HG03378 (cell line): Measurements from ENCODE around the gene NUMBL.
"Not testable (repeated sequence)": the region's sequence is repeated elsewhere in the genome, so short reads cannot be mapped to it uniquely, and the experiment has no call there.

Experiments
- ATAC-seq: cut with Tn5 transposase; IDR thresholded peaks from one replicate; pipeline ENCODE4 v1.9.1; 2021; ENCODE audit warnings: mild to moderate bottlenecking, moderate library complexity; ENCODE audit not compliant: unreplicated experiment

Gene NUMBL

DNA sequence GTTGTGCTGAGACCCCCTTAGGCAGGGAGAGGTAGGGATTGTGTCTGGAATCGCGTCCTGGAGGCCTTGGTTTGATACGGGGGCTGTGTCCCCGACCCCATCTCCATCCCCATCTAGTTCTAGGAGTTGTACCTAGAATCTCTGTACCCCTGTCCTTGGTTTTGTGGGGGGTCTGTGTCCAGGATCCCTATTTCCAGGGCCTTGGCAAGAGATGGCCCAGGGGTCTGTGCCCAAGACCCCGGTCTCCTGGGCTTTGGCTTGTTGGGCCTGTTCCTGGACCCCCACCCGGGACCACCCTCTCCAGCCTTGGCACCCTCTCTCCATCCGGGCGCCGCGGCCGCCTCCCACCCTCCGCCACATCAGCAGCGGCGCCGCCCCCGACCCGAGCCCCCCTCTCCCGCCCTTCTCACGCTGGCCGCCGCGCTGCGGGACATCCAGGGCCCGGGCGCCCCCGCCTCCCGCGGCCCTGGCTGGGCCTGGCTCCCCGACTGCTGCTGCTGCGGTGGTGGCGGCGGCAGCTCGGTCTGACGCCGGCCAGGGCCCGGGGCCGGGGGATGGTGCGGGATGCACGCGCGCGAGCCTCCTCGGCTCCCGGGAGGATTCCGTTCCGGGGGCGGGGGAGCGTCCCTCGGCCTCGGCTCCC lies at the start of gene NUMBL:
NUMBL (minus strand) TSS at position 602 of the 643 bp plus-strand sequence; CDS start at position 434, 168 bp downstream.
- ATAC-seq, result no peak

DNA sequence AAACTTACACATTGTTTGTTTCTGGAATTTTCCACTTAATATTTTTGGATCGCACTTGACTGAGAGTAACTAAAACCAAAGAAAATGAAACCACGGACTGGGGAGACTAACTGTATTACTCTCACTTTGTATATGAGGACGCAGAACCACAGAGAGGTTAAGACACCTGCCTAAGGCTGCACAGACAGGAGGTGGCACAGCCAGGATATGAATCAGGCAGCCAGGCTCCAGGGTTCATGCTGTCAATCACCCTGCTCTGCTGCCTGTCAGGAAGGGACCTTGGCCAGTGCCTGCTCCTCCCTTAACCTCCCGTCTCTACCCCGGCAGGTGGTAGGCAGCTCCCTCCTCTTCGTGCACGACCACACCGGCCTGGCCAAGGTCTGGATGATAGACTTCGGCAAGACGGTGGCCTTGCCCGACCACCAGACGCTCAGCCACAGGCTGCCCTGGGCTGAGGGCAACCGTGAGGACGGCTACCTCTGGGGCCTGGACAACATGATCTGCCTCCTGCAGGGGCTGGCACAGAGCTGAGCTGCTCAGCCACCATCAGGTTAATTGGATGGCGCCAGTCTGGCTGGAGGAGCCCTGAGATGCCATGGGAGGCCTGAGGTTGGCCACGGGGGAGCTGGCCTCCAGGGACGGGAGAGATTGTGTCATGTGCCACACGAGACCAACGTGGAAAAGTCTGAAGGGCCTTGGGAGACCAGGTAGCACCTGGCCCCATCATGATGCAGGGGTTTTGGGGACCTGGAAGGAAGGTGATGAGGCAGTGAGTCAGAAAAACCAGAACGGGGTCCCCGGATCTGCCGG lies 48.8 kb upstream of the NUMBL start:
- ATAC-seq, result no peak

DNA sequence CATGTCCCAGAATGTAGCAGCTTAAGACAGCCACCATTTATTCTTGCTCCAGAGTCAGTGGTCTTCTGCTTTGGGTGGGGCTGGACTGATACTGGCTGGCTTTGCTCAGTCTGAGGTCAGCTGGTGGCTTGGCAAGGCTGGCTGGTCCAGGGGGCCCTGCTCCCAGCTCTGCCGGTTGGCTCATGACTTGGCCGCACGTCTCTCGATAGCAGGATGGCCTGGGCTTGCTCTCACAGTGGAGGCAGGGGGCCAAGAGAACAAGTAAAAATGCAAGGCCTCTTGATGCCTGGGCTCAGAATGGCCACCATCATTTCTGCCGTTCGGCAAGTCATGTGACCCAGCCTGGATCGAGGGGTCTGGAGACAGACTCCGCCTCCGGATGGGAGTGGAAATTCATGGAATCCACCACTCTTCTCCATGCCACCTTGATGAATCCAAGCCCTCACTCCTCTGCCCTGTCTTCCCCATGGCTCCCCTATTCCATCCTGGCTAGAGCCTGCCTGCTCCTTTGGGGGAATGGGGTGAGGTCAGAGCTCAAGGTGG lies 46.7 kb upstream of the NUMBL start:
- ATAC-seq, result no peak

DNA sequence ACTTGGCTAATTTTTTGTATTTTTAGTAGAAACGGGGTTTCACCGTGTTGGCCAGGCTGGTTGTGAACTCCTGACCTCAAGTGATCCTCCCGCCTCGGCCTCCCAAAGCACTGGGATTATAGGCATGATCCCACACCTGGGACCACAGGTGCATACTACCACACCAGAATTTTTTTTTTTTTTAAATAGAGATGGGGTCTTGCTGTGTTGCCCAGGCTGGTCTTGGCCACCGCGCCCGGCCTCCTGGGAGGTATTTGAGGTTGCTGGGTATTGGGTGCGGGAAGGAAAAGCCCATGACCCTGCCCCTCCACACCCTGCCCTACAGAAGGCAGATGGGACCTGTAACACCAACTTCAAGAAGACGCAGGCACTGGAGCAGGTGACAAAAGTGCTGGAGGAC lies 46.2 kb upstream of the NUMBL start:
- ATAC-seq, result no peak

DNA sequence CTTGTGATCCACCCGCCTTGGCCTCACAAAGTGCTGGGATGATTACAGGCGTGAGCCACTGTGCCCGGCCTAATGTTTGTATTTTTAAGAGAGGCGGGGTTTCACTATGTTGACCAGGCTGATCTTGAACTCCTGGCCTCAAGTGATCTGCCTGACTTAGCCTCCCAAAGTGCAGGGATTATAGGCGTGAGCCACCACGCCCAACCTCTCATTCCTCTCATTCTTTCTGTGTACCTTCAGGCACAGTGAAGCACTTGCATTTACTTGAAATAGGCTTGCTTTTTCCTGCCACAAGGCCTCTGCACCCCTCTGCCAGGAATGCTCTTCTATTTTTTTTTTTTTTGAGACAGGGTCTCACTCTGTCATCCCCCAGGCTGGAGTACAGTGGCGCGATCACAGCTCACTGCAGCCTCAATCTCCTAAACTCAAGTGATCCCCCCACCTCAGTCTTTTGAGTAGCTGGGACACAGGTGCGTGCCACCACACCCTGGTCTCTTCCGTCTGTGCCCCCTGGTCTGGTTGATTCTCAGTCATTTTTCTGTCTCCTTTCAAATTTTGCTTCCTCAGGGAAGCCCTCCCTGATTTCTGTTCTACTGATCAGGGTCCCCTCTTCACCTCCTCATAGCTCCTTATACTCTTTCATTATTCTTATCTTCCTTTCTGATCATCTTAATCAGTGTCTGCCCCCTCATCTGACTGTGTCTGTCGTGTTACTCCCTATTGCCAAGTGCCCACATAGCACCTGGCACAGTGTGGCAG lies 44.7 kb upstream of the NUMBL start:
- ATAC-seq, result no peak

DNA sequence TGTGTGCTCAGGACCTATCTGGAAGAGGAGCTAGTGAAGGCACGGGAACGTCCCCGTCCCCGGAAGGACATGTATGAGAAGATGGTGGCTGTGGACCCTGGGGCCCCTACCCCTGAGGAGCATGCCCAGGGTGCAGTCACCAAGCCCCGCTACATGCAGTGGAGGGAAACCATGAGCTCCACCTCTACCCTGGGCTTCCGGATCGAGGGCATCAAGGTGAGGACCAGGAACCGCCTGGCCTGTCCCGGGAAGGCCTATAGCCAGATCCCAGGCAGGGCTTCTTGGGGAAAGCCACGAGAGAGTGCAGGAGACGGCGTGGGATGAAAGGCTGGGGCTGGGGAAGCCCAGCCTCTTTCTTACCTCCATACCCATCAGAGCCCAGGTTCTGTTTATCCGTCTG lies 42.7 kb upstream of the NUMBL start:
- ATAC-seq, result no peak

DNA sequence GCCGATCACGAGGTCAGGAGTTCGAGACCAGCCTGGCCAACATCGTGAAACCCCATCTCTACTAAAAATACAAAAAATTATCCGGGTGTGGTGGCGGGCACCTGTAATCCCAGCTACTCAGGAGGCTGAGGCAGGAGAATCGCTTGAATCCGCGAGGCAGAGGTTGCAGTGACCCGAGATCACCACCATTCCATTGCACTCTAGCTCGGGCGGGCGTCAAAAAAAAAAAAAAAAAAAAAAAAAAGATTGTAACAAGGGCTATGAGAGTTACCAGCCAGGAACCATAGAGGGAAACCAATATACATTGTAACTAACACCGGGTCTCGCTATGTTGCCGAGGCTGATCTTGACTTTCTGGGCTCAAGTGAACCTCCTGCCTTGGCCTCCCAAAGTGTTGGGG lies 41.9 kb upstream of the NUMBL start:
- not testable (repeated sequence) for ATAC-seq

DNA sequence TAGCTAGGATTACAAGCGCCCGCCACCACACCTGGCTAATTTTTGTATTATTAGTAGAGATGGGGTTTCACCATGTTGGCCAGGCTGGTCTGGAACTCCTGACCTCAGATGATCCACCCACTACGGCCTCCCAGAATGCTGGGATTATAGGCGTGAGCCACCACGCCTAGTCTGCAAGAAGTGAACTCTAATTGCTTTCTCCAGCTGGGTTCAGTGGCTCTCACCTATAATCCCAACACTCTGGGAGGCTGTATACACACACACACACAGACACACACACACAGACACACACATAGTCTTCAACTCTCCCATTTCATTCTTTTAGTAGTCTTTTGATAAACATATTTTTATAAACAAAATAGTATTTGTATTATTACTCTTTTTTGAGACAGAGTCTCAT lies 39.6 kb upstream of the NUMBL start:
- ATAC-seq, result not testable (repeated sequence)

DNA sequence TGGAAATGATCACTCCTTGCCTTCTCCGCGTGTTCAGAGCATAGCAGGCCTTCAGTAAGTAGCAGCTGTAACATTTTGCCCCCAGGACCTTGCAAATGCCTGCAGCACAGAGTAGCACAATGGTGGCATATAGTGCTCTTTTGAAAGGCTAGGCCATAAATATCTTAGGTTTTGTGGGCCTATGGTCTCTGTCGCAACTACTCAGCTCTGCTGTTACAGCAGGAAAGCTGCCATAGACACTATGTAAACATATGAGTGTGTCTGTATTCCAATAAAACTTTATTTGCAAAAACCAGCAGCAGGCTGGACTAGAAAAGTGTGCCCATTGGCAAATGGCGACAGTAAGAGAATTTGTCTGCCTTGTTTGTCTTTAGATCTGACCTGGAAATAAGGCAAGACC lies 35.8 kb upstream of the NUMBL start:
- ATAC-seq, result no peak

DNA sequence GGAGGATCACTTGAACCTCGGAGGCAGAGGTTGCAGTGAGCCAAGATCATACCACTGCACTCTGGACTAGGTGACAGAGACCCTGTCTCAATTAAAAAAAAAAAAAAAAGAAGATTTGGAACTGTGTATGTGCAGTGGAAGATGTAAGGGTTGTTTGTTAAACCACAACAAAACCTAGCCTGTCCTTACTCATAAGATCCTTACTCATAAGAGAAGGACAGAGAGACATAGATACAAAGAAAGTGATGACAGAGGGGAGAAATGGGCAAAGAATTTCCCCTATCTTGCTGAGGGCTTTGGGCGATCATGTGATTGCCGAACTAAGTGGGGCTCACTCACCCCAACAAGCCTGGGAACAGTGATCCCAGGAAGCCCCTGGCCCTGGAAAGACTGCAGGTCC lies 34.4 kb upstream of the NUMBL start:
- ATAC-seq, result no peak

DNA sequence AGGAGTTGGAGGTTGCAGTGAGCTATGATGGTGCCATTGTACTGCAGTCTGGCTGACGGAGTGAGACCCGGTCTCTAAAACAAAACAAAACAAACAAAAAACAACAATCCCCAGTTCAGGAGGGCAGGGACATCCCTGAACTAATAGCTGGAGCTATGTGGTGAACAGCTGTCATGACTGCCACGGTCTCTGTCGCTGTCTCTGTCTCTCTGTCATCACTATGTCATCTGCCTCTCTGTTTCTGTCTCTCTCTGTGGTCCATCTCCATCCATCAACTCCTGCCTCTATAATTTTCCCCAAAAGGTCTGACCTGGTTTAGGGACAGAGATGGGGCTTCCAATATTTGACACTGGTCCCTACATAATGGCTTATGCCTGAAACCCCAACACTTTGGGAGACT lies 33.9 kb upstream of the NUMBL start:
- ATAC-seq, result no peak

DNA sequence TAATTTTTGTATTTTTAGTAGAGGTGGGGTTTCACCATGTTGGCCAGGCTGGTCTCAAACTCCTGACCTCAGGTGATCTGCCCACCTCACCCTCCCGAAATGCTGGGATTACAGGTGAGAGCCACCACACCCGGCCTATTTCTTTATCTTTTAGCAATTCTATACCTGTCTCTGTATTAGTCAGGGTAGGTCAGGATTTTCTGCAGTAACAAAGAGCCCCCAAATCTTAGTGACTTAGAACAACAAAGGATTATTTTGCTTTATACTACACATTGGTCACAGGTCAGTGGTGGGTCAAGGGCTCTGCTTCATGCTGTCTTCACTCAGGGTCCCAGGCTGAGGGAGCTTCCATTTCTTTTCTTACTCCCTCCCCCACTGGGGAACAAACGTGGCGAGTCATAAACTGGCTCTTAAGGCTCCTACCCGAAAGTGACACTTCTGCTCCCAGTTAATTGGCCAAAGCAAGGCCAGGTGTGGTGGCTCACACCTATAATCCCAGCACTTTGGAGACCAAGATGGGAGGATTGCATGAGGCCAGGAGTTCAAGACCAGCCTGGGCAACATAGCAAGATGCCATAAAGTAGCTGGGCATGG lies 33.3 kb upstream of the NUMBL start:
- ATAC-seq, result no peak

DNA sequence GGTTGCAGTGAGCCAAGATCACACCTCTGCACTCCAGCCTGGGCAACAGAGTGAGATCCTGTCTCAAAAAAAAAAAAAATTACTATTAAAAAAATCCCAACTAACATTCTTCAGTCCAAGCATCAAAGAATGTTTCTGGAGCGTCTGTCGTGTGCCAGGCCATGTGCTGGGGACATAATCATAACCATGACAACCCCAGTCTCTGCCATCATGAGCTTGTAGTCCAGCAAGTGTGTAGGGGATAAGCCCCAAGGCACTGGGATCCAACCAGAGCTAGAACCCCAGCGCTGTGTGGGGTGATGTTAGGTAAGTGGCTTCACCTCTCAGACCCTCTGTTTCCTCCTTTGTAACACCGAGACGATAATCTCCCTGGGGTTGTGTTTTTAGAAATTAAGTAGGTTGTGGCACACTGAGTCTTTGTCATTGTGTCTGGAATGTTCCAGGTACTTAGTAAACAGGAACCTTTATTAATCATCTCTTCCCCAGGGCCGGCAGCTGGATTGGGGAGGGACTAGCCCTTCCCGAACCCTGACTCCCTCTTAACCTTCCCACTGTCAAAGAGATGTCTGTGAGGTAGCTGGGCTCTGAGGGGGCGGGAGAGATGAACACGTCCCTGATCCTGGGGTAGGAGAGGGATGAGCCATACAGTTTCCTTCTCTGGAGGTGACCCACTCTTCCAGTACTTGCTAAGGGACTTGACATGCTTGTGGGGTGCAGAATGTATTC lies 31.6 kb upstream of the NUMBL start:
- no peak for ATAC-seq

DNA sequence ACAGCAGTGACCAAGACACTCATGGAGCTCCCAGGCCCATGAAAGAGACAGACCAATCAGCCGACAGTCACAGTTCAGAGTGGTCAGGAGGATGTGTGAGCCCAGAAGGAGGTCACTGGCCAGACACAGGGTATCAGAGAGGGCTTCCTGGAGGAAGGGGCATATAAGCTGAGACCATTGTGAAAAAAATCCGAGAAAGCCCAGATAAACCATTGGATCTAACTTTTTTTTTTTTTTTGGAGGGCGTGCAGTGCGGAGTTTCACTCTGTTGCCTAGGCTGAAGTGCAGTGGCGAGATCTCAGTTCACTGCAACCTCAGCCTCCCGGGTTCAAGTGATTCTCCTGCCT lies 30.7 kb upstream of the NUMBL start:
- no peak for ATAC-seq

DNA sequence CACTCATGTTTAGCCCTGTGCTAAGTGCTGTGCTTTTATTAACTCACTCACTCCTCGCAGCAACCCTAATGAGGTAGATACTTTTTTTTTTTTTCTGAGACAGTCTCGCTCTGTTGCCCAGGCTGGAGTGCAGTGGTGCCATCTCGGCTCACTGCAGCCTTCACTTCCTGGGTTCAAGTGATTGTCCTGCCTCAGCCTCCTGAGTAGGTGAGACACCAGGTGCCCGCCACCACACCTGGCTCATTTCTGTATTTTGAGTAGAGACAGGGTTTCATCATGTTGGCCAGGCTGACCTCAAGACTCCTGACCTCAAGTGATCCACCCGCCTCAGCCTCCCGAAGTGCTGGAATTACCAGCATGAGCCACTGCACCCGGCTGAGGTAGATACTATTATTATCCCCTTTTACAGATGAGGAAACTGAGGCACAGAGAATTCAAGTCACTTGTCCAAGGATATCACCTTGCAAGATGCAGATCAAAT lies 29.0 kb upstream of the NUMBL start:
- ATAC-seq, result no peak

DNA sequence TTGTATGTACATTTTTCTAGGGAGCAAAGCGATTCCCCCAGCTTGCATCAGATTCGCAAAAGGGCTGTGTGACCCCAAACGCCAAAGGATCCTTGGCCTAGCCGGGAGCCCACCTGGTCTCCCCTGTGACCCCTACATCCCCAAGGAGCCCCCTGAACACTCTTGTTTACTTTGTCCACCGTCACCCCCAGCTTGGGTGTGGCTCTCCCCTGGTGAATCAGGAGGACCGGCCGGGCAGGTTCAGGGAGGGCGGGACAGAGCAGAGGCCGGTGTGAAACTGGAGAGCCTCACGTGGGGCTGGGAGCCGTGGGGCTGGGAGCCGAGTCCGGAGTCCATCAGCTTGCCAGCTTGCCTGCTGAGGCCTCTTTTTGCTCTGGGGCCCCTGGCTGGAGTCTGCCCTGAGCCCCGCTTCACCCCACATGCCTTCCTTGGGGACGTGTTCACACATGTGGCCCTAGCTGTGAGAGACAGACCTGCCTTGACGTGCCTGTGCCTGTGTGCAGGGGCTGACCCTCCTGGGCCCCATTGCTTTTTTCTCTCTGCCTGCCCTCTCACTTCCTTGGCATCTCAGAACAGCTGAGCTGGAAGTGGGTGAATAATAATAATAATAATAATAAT lies 28.4 kb upstream of the NUMBL start:
- no peak for ATAC-seq

DNA sequence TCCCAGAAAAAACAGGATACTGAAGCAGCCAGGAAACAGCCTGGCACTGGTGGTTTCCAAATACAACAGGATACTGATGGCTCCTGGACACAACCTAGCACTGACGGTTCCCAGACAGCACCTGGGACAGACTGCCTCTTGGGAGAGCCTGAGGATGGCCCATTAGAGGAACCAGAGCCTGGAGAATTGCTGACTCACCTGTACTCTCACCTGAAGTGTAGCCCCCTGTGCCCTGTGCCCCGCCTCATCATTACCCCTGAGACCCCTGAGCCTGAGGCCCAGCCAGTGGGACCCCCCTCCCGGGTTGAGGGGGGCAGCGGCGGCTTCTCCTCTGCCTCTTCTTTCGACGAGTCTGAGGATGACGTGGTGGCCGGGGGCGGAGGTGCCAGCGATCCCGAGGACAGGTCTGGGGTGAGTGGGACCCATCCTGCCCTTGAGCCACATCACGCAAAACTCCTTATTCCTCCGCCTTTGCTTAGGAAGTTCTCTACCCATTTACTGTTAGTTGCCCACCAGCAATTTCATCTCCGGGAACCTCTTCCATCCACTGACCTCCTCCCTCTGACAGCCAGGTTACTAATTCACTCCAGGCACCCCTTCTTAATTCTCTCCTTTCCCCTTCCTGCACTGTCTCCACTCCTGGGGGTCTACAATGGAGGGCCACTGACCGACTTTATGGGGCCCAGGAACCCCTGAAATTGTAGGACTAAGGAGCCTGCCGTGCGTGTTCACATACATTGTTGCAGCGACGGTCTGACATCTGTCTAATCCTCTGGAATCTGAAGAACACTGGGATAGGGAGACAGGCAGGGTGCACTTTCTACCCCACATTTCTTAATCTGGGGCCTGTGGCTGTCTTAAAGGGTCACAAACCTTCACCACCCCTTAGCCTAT lies 27.7 kb upstream of the NUMBL start:
- ATAC-seq, result no peak

DNA sequence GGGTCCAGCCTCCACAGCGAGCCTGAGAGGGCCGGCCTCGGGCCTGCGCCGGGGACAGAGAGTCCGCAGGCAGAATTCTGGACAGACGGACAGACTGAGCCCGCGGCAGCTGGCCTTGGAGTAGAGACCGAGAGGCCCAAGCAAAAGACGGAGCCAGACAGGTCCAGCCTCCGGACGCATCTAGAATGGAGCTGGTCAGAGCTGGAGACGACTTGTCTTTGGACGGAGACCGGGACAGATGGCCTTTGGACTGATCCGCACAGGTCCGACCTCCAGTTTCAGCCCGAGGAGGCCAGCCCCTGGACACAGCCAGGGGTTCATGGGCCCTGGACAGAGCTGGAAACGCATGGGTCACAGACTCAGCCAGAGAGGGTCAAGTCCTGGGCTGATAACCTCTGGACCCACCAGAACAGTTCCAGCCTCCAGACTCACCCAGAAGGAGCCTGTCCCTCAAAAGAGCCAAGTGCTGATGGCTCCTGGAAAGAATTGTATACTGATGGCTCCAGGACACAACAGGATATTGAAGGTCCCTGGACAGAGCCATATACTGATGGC lies 27.0 kb upstream of the NUMBL start:
- ATAC-seq, result peak; percentile 5
